ENCODE results near the gene RD3L. TPM values are rescaled to one million over a fixed set of nuclear protein-coding genes. Genes with fewer than 3 reads are reported as not detected.

The RD3L gene
- not detected in 2 replicates for total RNA-seq

GRCh38 chr14:103941973-103942736 is at the start of gene RD3L:
RD3L (minus strand) TSS chr14:103942529; CDS start chr14:103941695, 834 bp downstream.

GRCh38 chr14:103928011-103928890 is 14.1 kb downstream of the RD3L start, which contains the start of gene TDRD9:
TDRD9 (plus strand) TSS chr14:103928456; CDS start chr14:103928510, 54 bp downstream.

Other genes with a start within 250 kb of the RD3L start
- gene XRCC3, start 227.1 kb downstream of the RD3L start, total RNA-seq: 18.4 and 26.2 TPM in 2 replicates
- gene ZFYVE21, start 226.7 kb downstream of the RD3L start, total RNA-seq: 39.5 and 42.3 TPM in 2 replicates
- gene PPP1R13B, start 95.0 kb downstream of the RD3L start, total RNA-seq: 2.3 and 3.3 TPM in 2 replicates
- 0.39 and 0.73 TPM in 2 replicates for gene TDRD9, start 14.1 kb downstream of the RD3L start, total RNA-seq
- not detected in 2 replicates for gene ASPG, start 143.2 kb upstream of the RD3L start, total RNA-seq
- gene KIF26A, start 196.1 kb upstream of the RD3L start, total RNA-seq: under 0.01 TPM in 2 replicates